GM18520 (cell line): ENCODE results near the gene ERAP2.

ENCODE experiments used
- ATAC-seq: cut with Tn5 transposase; IDR thresholded peaks from one replicate; pipeline ENCODE4 v1.9.1; 2021; ENCODE audit not compliant: unreplicated experiment

Gene ERAP2

GRCh38 chr5:96961053-96961452 lies 84.8 kb downstream of the ERAP2 start:
- peak; percentile 50 for ATAC-seq

- ATAC-seq, result no peak
Observed at GRCh38 chr5:96962540-96962991, 86.3 kb downstream of the ERAP2 start.

- no peak for ATAC-seq
Observed at GRCh38 chr5:96963267-96963666, 87.0 kb downstream of the ERAP2 start.

- no peak for ATAC-seq
Observed at GRCh38 chr5:96966801-96967200, 90.5 kb downstream of the ERAP2 start.

- no peak for ATAC-seq
Observed at GRCh38 chr5:96967400-96967799, 91.1 kb downstream of the ERAP2 start.

- no peak for ATAC-seq
Observed at GRCh38 chr5:96968074-96968473, 91.8 kb downstream of the ERAP2 start.

GRCh38 chr5:96968614-96969013 lies 92.3 kb downstream of the ERAP2 start:
- ATAC-seq, result no peak
